Activated naive CD4-positive, alpha-beta T cell treated with anti-CD3 and anti-CD28 coated beads for 36 hours (primary cell): ENCODE data around the gene CHRNA5. TPM values are rescaled to one million over a fixed set of nuclear protein-coding genes. Genes with fewer than 3 reads are reported as not detected.
"Not testable (repeated sequence)": the region's sequence is repeated elsewhere in the genome, so short reads cannot be mapped to it uniquely, and the experiment has no call there.

ENCODE experiments used
- CTCF ChIA-PET: fragments of 350-600 bp; sonication (Branson Sonifier 250); formaldehyde crosslinking; loops from one replicate; lab custom pipeline; 2021; ENCODE audit warnings: antibody characterized with exemption; lab: Charles Lee
- DNase-seq: peaks from one replicate; pipeline ENCODE4 v3.0.0-alpha.2; 2020
- H3K27ac Mint-ChIP-seq: one replicate; pipeline ENCODE4 v1.8.0; 2021; ENCODE audit warnings: mild to moderate bottlenecking, mixed read lengths
- H3K27me3 Mint-ChIP-seq: one replicate; pipeline ENCODE4 v1.8.0; 2021; ENCODE audit warnings: low read depth, mixed read lengths
- H3K36me3 Mint-ChIP-seq: one replicate; pipeline ENCODE4 v1.8.0; 2021; ENCODE audit warnings: low read depth, mixed read lengths
- H3K4me1 Mint-ChIP-seq: one replicate; pipeline ENCODE4 v1.8.0; 2021; ENCODE audit warnings: low read depth, mixed read lengths
- H3K4me3 Mint-ChIP-seq: one replicate; pipeline ENCODE4 v1.8.0; 2021; ENCODE audit warnings: mild to moderate bottlenecking, moderate library complexity, mixed read lengths
- H3K9me3 Mint-ChIP-seq: one replicate; pipeline ENCODE4 v1.8.0; 2021; ENCODE audit warnings: mixed read lengths
- intact Hi-C: fragments of 100-400 bp; cut with micrococcal nuclease; formaldehyde crosslinking; loops from one replicate; pipeline ENCODE4 v1.15.1; 2023
- total RNA-seq, 2 experiments: library from RNA; stranded (reverse); gene quantifications; one replicate each; pipeline ENCODE4 v1.2.3, GENCODE V29; 2021

The CHRNA5 gene
- total RNA-seq: 1 to 10 TPM; 1.1 to 1.5 TPM

DNA sequence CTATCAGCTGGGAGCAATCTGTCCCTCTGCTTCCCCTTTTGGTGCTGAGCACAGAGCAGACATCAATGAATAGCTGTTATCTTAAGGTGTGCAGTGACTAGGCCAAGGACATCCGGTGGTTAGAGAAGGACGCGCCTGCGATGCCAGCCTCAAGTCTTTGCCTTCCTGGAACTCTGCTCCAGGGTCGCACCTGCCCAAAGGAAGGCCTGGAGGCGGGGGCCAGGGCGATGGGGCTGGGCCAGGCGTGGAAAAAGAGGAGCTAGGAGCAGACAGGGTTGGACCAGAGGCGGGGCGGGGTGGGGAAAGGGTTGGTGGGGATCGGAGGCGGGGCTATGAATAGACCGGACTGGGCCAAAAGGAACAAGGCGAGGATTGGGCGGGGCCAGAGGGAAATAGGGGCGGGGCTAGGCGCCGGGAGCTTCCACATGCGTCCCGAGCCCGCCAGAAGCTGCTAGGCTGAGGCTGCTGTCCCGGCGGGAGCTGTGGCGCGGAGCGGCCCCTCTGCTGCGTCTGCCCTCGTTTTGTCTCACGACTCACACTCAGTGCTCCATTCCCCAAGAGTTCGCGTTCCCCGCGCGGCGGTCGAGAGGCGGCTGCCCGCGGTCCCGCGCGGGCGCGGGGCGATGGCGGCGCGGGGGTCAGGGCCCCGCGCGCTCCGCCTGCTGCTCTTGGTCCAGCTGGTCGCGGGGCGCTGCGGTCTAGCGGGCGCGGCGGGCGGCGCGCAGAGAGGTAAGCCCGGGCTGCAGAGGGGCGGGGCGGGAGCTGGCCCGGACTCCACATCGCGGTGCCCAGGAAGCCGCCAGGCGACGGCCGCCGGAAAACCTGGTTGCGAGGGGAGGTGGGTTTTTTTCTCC, at the start of gene CHRNA5:
Gene CHRNA5 (plus strand): TSS at position 424 of the 854 bp plus-strand sequence. CDS start 200 bp downstream, at position 624.
- Mint-ChIP-seq H3K4me1 (peaks cover 24% of the 10 kb centered on the region), H3K36me3 (no peaks in the 10 kb centered on the region), H3K9me3 (no peaks in the 10 kb centered on the region), H3K27ac (no peak within 1 kb of the TSS), H3K4me3 (peak within 1 kb of the TSS; percentile 80), H3K27me3 (peaks cover 36% of the 10 kb centered on the region)
- DNase-seq: peak; percentile 46
- intact Hi-C loops: loop anchor here (1.0 kb wide), 1 partner anchor 263 kb away; no protein-coding TSS in a partner anchor
- CTCF ChIA-PET: interaction anchor here (0.8 to 1.0 kb wide), 2 partner anchors 74 to 128 kb away, joined by 3 read pairs; partner anchors contain the start of gene IREB2

DNA sequence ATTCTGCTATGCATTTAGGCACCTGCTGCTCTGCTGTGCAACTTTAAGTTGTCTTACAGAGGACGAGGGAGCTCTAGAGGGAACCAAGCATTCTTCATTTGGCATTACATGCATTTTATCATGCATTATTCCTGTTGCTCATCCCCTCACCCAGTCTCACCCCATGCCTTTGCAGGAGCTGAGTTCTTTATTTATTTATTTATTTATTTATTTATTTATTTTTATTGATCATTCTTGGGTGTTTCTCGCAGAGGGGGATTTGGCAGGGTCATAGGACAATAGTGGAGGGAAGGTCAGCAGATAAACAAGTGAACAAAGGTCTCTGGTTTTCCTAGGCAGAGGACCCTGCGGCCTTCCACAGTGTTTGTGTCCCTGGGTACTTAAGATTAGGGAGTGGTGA, 45.3 kb upstream of the CHRNA5 start:
- H3K36me3 Mint-ChIP-seq, H3K27me3 Mint-ChIP-seq, CTCF ChIA-PET, H3K4me1 Mint-ChIP-seq, H3K4me3 Mint-ChIP-seq, intact Hi-C loops, H3K27ac Mint-ChIP-seq, DNase-seq, H3K9me3 Mint-ChIP-seq: not testable (repeated sequence)

DNA sequence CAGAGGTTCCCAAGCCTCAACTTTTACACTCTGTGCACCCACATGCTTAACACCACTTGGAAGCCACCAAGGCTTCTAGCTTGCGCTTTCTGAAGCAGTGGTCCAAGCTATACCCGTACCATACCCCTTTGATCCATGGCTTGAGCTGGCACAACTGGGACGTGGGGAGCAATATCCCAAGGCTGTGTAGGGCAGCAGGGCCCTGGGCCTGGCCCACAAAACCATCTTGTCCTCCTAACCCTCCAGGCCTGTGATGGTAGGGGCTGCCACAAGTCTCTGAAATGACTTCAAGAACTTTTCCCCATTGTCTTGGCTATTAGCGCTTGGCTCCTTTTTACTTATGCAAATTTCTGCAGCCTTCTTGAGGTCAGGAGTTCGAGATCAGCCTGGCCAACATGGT, 41.1 kb upstream of the CHRNA5 start:
- Mint-ChIP-seq H3K9me3 (no peaks in the 10 kb centered on the region), H3K36me3 (no peaks in the 10 kb centered on the region), H3K4me3 (no peak overlapping the region), H3K27ac (no peak overlapping the region), H3K27me3 (no peaks in the 10 kb centered on the region), H3K4me1 (no peaks in the 10 kb centered on the region)
- intact Hi-C loops: no loop called here
- no peak for DNase-seq
- CTCF ChIA-PET: no interaction called here

DNA sequence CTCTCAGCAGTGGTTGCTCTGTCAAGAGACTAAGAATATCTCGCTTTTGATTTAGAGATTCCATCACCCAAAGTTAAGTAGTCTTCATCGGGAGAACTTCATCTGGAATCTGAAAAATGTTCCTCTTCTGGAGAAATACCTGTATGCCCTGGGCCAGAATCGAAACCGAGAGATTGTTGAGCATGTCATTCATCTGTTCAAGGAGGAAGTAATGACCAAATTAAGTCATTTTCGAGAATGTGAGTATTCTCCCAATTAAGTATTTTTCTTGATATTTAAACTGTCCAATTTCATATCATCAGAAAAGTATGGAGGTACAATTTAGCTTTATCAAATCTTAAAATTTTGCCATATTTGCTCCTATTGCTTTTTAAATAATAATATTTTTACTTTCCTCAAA, 38.0 kb upstream of the CHRNA5 start:
- Mint-ChIP-seq H3K36me3 (no peaks in the 10 kb centered on the region), H3K27ac (no peak overlapping the region), H3K27me3 (no peaks in the 10 kb centered on the region), H3K4me1 (no peaks in the 10 kb centered on the region), H3K4me3 (no peak overlapping the region), H3K9me3 (no peaks in the 10 kb centered on the region)
- CTCF ChIA-PET: no interaction called here
- no peak for DNase-seq
- intact Hi-C loops: no loop called here

DNA sequence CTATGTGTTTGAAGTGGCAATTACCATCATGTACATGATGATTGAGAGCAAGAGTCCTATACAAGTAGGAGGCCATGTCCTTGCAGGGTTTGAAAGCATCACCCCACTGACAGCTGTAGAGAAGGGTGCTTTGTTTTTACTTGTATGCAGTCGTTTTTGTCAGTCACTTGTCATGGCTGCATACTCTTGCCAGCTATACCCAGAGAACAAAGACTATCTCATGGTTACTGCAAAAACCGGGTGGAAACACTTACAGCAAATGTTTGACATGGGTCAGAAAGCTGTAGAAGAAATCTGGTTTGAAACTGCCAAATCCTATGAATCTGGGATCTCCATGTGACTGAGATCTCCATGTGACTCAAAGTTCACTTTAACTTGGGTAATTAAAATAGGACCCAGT, 32.0 kb upstream of the CHRNA5 start:
- Mint-ChIP-seq H3K4me3 (no peak overlapping the region), H3K36me3 (no peaks in the 10 kb centered on the region), H3K27ac (no peak overlapping the region), H3K4me1 (no peaks in the 10 kb centered on the region), H3K9me3 (no peaks in the 10 kb centered on the region), H3K27me3 (no peaks in the 10 kb centered on the region)
- intact Hi-C loops: no loop called here
- CTCF ChIA-PET: interaction anchor here (0.5 to 1.4 kb wide), 2 partner anchors 53 to 207 kb away, joined by 3 read pairs; no protein-coding TSS in a partner anchor
- no peak for DNase-seq

DNA sequence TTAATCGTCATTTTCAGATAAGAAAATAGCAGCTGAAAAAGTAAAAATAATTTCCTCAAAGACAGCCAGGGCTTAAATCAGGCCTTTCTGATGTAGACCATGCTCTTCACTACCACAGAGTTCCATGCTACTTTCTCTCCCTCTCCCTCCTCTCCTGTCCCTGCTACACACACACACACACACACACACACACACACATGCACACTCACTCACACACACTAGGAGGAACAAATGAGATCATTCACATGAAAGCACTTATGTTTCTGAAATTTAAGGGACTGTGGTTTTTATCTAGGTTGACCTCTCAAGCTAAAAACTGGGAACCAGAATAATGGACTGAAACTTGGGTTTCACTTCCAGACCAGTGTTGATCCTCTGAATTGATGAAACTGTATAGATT, 29.2 kb upstream of the CHRNA5 start:
- Mint-ChIP-seq H3K36me3 (peaks cover 5% of the 10 kb centered on the region), H3K27ac (no peak overlapping the region), H3K9me3 (no peaks in the 10 kb centered on the region), H3K4me3 (no peak overlapping the region), H3K27me3 (no peaks in the 10 kb centered on the region), H3K4me1 (peaks cover 4% of the 10 kb centered on the region)
- DNase-seq: no peak
- CTCF ChIA-PET: interaction anchor here (0.7 kb wide), 1 partner anchor 21 kb away, joined by 3 read pairs; no protein-coding TSS in a partner anchor
- intact Hi-C loops: no loop called here

DNA sequence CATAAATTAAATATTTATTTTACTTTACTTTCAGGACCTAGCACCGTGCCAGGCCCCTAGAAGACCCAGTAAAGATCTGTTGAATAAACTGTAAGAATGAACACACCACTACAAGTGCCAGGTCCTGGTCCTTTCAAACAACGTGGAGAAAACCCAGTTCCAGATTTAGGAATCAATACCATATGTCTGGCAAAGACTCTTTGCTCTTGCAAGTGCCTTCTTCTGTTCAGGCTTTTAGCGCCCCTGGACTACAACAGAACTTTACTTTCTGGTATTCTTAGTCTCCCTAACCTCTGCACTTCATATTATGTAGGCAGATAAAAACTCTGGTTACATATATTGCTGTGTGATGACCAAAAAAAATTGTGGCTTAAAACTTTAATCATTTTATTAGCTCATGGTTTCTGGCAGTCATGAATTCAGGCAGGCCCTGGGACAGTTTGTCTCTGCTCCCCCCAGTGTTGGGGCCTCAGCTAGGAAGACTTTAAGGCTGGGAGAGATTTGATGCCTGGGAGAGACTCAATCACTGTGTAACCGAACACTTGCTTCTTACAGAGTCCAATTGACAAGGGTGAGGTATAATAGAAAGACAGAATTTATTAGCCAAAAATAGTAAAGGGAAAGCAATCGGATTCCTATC, 27.9 kb upstream of the CHRNA5 start:
- intact Hi-C loops: no loop called here
- Mint-ChIP-seq H3K36me3 (peaks cover 14% of the 10 kb centered on the region), H3K4me1 (peaks cover 9% of the 10 kb centered on the region), H3K4me3 (no peak overlapping the region), H3K27ac (peak overlapping the region; percentile 10), H3K27me3 (no peaks in the 10 kb centered on the region), H3K9me3 (no peaks in the 10 kb centered on the region)
- no peak for DNase-seq
- CTCF ChIA-PET: no interaction called here

DNA sequence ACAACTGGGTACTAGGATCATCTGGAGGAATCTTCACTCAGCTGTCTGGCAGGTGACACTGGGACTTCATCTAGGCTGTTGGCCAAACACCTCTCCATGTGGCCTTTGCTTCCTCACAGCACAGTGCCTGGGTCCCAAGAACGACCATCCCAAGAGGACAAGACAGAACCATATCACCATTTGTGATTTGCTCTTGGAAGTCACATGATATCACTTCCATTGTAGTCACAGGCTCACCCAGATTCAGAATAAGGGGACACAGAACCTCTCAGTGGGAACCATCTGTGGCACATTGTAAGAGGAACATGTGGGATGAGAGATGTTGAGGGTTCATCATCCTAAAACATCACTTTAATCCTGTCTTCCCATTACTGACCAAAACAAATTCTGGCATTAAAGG, 27.0 kb upstream of the CHRNA5 start:
- intact Hi-C loops: no loop called here
- H3K27ac Mint-ChIP-seq: peak overlapping the region; percentile 1

DNA sequence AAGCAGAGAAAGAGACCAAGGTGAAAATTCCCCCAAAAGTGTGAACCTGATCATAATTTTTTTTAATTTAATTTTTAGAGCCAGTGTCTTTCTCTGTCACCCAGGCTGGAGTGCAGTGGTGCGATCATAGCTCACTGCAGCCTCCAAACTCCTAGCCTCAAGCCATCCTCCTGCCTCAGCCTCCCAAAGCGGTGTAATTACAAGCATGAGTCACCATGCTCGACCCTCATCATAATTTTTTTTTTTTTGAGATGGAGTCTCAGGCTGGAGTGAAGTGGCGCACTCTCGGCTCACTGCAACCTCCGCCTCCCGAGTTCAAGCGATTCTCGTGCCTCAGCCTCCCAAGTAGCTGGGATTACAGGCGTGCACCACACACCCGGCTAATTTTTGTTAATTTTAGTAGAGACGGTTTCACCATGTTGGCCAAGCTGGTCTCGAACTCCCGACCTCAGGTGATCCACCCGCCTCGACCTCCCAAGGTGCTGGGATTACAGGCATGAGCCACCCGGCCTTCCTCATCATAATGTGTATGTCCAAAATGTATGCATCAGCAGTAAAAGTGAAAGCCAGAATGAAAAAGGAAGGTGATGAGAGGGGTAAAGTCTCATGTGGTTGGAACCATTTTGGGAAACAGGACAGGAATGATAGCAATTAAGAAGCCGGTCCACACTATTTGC, 25.7 kb upstream of the CHRNA5 start:
- CTCF ChIA-PET: interaction anchor here (0.6 kb wide), 1 partner anchor 102 kb away, joined by 4 read pairs; no protein-coding TSS in a partner anchor
- Mint-ChIP-seq H3K27ac (peak overlapping the region; percentile 90), H3K4me1 (peaks cover 22% of the 10 kb centered on the region), H3K4me3 (peak overlapping the region; percentile 84), H3K36me3 (peaks cover 25% of the 10 kb centered on the region)
- H3K9me3 Mint-ChIP-seq, H3K27me3 Mint-ChIP-seq: not testable (repeated sequence)
- peak; percentile 21 for DNase-seq
- intact Hi-C loops: loop anchor here (1.0 to 5.0 kb wide), 5 partner anchors 27 to 333 kb away; partner anchors contain the start of genes HYKK, IREB2, MORF4L1 and SKIC8

More for the DNA sequence above, 27.0 kb upstream of the CHRNA5 start:
- Mint-ChIP-seq H3K4me1 (peaks cover 18% of the 10 kb centered on the region), H3K4me3 (no peak overlapping the region), H3K9me3 (no peaks in the 10 kb centered on the region), H3K27me3 (no peaks in the 10 kb centered on the region), H3K36me3 (peaks cover 22% of the 10 kb centered on the region)
- DNase-seq: no peak
- CTCF ChIA-PET: no interaction called here

DNA sequence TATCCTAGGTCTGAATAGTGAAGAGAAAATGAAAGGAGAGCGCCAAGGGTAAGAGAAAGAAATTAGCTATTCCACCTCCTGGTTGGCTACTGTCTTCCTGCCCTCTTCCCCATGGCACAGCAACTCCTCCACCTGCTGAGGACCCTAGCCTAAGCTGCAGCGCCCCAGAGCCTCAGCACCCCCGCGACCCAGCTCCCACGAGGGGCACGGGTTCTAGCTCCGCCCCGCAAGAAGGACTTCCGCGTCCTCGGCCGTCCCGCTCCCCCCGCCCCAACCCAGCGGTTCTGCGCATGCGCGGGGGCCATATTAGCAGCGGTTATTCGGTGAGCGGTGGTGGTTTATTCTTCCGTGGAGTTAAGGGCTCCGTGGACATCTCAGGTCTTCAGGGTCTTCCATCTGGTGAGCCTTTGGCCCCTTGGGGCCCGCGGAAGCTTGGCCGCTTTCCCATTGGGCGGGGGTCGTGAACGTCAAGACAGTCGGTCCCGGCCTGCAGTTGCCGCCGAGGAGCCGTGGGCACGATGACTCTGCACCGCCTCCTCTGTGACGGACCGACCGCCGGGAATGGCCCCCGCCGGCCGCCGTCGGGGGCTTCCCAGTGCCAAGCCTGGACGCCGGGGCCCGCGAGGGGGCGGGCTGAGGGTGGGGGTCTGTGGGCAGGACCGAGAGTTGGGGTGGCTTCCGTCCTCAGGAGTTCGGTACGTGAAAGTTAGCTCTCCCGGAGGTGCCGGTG, 25.0 kb upstream of the CHRNA5 start, which contains the start of gene PSMA4:
Gene PSMA4 (plus strand): TSS at position 304 of the 730 bp plus-strand sequence. CDS start 1,484 bp downstream, outside the sequence.
- CTCF ChIA-PET: interaction anchor here (0.6 to 0.8 kb wide), 4 partner anchors 9 to 266 kb away, joined by 3 to 4 read pairs (median 3); no protein-coding TSS in a partner anchor
- intact Hi-C loops: loop anchor here (1.0 to 5.0 kb wide), 5 partner anchors 26 to 332 kb away; partner anchors contain the start of genes HYKK, IREB2, MORF4L1 and SKIC8
- DNase-seq: peak; percentile 94
- peak within 1 kb of the TSS; percentile 90 for H3K27ac Mint-ChIP-seq
- no peaks in the 10 kb centered on the region for H3K9me3 Mint-ChIP-seq
- no peaks in the 10 kb centered on the region for H3K27me3 Mint-ChIP-seq
- H3K36me3 Mint-ChIP-seq: peaks cover 29% of the 10 kb centered on the region
- peak within 1 kb of the TSS; percentile 84 for H3K4me3 Mint-ChIP-seq
- peaks cover 23% of the 10 kb centered on the region for H3K4me1 Mint-ChIP-seq
